Neural cell (in vitro differentiated cells): ENCODE data around the gene KCNMB2. TPM values are rescaled to one million over a fixed set of nuclear protein-coding genes. Genes with fewer than 3 reads are reported as not detected.

Experiments used
- H2AFZ ChIP-seq: fragments of 200-600, 300-800 bp; sonication (generic), shearing (Covaris generic); 2 replicates; pipeline ENCODE4 v1.6.0; 2014; ENCODE audit warnings: low read depth, mild to moderate bottlenecking, antibody characterized with exemption, low read length, moderate library complexity
- H3F3A ChIP-seq: fragments of 200-600 bp; shearing (Covaris generic); 2 replicates; pipeline ENCODE4 v1.6.1; 2016; ENCODE audit warnings: mild to moderate bottlenecking, moderate library complexity, mixed read lengths, antibody characterized with exemption, low read length; ENCODE audit not compliant: insufficient read depth, poor library complexity, severe bottlenecking
- H3K27ac ChIP-seq: fragments of 200-600, 300-800 bp; sonication (generic), shearing (Covaris generic); 2 replicates; pipeline ENCODE4 v1.5.1; 2014; ENCODE audit warnings: mild to moderate bottlenecking, low read length, moderate library complexity
- H3K27me3 ChIP-seq: fragments of 300-800, 200-600 bp; sonication (generic), shearing (Covaris generic); 2 replicates; pipeline ENCODE4 v1.6.0; 2014; ENCODE audit warnings: mild to moderate bottlenecking, low read depth, low read length, moderate library complexity; ENCODE audit not compliant: insufficient read depth
- H3K36me3 ChIP-seq: fragments of 300-800, 200-600 bp; sonication (generic), shearing (Covaris generic); 2 replicates; pipeline ENCODE4 v1.5.1; 2014; ENCODE audit warnings: mild to moderate bottlenecking, antibody characterized with exemption, low read length, moderate library complexity; ENCODE audit not compliant: insufficient read depth
- H3K4me2 ChIP-seq: fragments of 300-800, 200-600 bp; sonication (generic), shearing (Covaris generic); 2 replicates; pipeline ENCODE4 v1.6.0; 2014; ENCODE audit warnings: mild to moderate bottlenecking, low read length
- H3K4me3 ChIP-seq: fragments of 300-800, 200-600 bp; sonication (generic), shearing (Covaris generic); 2 replicates; pipeline ENCODE4 v1.5.1; 2014; ENCODE audit warnings: mild to moderate bottlenecking, low read length, moderate library complexity
- H3K79me2 ChIP-seq: fragments of 200-600 bp; shearing (Covaris generic); replicated peaks from 2 replicates; pipeline ENCODE4 v1.6.0; 2014; ENCODE audit warnings: mild to moderate bottlenecking, low read length, moderate library complexity; ENCODE audit not compliant: insufficient read depth
- H3K9ac ChIP-seq: fragments of 300-800, 200-600 bp; sonication (generic), shearing (Covaris generic); 2 replicates; pipeline ENCODE4 v1.6.1; 2016; ENCODE audit warnings: mild to moderate bottlenecking, low read length, mixed read lengths
- H3K9me2 ChIP-seq: fragments of 200-600 bp; shearing (Covaris generic); 2 replicates; pipeline ENCODE4 v1.6.1; 2016; ENCODE audit warnings: mild to moderate bottlenecking, low read length, mixed read lengths; ENCODE audit not compliant: insufficient read depth
- H3K9me3 ChIP-seq: fragments of 200-600, 300-800 bp; sonication (generic), shearing (Covaris generic); 2 replicates; pipeline ENCODE4 v1.6.1; 2016; ENCODE audit warnings: mild to moderate bottlenecking, mixed run types, low read length, moderate library complexity, mixed read lengths
- H4K20me1 ChIP-seq: fragments of 200-600 bp; shearing (Covaris generic); 2 replicates; pipeline ENCODE4 v1.6.1; 2016; ENCODE audit warnings: mild to moderate bottlenecking, mixed run types; ENCODE audit not compliant: insufficient read depth
- EP300 ChIP-seq: fragments of 450-650 bp; conservative IDR thresholded peaks from 2 replicates; pipeline ENCODE4 v1.6.1; 2014; ENCODE audit warnings: antibody characterized with exemption, mild to moderate bottlenecking, moderate library complexity; ENCODE audit not compliant: poor library complexity, severe bottlenecking
- EZH2 ChIP-seq: fragments of 200-600, 300-800 bp; shearing (Covaris generic), sonication (generic); IDR thresholded peaks from 2 replicates; pipeline ENCODE4 v1.6.1; 2014; ENCODE audit warnings: antibody characterized with exemption, low read length, borderline replicate concordance, mild to moderate bottlenecking; ENCODE audit not compliant: insufficient read depth, poor library complexity, severe bottlenecking
- MXI1 ChIP-seq: fragments of 450-650 bp; conservative IDR thresholded peaks from 2 replicates; pipeline ENCODE4 v1.6.1; 2014; ENCODE audit warnings: antibody characterized with exemption, mild to moderate bottlenecking; ENCODE audit not compliant: poor library complexity, severe bottlenecking
- POLR2AphosphoS5 ChIP-seq: IDR thresholded peaks from 2 replicates; pipeline ENCODE4 v1.6.1; 2012
- RAD21 ChIP-seq: fragments of 450-650 bp; conservative IDR thresholded peaks from 2 replicates; pipeline ENCODE4 v1.6.1; 2014; ENCODE audit warnings: antibody characterized with exemption, mild to moderate bottlenecking, moderate library complexity
- SMC3 ChIP-seq: fragments of 450-650 bp; conservative IDR thresholded peaks from 2 replicates; pipeline ENCODE4 v1.6.1; 2014; ENCODE audit warnings: antibody characterized with exemption, mild to moderate bottlenecking, moderate library complexity; ENCODE audit not compliant: poor library complexity
- TAF1 ChIP-seq: IDR thresholded peaks from 2 replicates; pipeline ENCODE4 v1.6.1; 2012; ENCODE audit warnings: low read depth
- polyA plus RNA-seq: library from polyadenylated mRNA; depleted of rRNA; stranded (reverse); fragments of >200 nt; gene quantifications from 2 replicates; pipeline ENCODE4 v1.2.3, GENCODE V29; 2014
- TF ChIP-seq, protein P1 (sequence below): fragments of 450-650 bp; IDR thresholded peaks from 2 replicates; pipeline ENCODE4 v1.5.1; 2014; ENCODE audit warnings: antibody characterized with exemption, mild to moderate bottlenecking, moderate library complexity; ENCODE audit not compliant: poor library complexity, severe bottlenecking
- TF ChIP-seq, protein P2 (sequence below): IDR thresholded peaks from 2 replicates; pipeline ENCODE4 v1.6.1; 2012; ENCODE audit warnings: borderline replicate concordance

KCNMB2 gene
- polyA plus RNA-seq, 1 donor from 2014 or later, result 0.93 TPM

DNA sequence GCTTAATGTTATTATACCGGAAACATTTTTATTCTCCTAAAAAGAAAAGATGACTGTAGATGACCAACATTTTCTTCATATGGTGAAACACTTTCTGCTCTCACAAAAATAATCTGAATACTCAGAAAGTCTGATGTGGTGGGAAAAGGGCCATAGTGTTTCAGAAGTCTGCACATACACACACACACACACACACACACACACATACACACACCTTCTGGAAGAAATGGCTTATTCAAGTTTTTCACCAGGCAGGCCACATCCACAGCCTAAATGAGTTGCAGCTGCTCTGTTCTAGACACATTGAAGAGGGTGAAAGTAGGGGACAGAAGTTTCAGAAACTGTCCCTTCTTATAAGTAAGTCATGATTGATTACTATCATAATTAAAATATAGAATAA, 315.3 kb downstream of the KCNMB2 start:
- no peak overlapping the region for H3K4me2 ChIP-seq
- no peak overlapping the region for H3K27ac ChIP-seq
- no peak overlapping the region for H3K9ac ChIP-seq
- H3K79me2 ChIP-seq, result no peaks in the 10 kb centered on the region
- TF ChIP-seq TAF1, result no peak
- no peak for TF ChIP-seq EZH2
- no peak for TF ChIP-seq MXI1
- no peak for TF ChIP-seq SMC3
- TF ChIP-seq, protein P1, sequence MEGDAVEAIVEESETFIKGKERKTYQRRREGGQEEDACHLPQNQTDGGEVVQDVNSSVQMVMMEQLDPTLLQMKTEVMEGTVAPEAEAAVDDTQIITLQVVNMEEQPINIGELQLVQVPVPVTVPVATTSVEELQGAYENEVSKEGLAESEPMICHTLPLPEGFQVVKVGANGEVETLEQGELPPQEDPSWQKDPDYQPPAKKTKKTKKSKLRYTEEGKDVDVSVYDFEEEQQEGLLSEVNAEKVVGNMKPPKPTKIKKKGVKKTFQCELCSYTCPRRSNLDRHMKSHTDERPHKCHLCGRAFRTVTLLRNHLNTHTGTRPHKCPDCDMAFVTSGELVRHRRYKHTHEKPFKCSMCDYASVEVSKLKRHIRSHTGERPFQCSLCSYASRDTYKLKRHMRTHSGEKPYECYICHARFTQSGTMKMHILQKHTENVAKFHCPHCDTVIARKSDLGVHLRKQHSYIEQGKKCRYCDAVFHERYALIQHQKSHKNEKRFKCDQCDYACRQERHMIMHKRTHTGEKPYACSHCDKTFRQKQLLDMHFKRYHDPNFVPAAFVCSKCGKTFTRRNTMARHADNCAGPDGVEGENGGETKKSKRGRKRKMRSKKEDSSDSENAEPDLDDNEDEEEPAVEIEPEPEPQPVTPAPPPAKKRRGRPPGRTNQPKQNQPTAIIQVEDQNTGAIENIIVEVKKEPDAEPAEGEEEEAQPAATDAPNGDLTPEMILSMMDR, result no peak
- H3K9me2 ChIP-seq, result no peaks in the 10 kb centered on the region
- no peaks in the 10 kb centered on the region for H3K9me3 ChIP-seq
- no peaks in the 10 kb centered on the region for H4K20me1 ChIP-seq
- H3K4me3 ChIP-seq, result no peak overlapping the region
- H3K36me3 ChIP-seq, result no peaks in the 10 kb centered on the region
- no peaks in the 10 kb centered on the region for H3K27me3 ChIP-seq
- no peak overlapping the region for H2AFZ ChIP-seq
- H3F3A ChIP-seq, result no peaks in the 10 kb centered on the region

DNA sequence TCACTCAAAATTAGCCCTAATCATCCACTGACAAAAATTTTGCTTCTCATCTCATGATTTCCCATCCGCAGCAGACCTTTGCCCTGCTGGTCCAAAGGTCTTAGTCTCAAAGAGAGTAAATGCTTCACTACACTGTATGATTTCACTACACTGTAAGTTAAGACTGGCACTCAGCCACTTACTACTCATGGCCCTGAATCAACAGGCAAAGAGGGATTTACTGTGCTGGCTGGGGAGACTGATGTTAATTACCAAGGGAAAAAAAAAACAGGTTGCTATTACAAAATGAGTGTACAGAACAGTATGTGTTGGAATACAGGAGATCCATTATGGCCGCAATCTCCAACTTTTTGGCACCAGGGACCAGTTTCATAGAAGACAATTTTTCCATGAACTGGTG, 320.6 kb downstream of the KCNMB2 start:
- no peaks in the 10 kb centered on the region for H3F3A ChIP-seq
- no peak for TF ChIP-seq TAF1
- TF ChIP-seq, protein P1, result no peak
- TF ChIP-seq POLR2AphosphoS5, result no peak
- no peak for TF ChIP-seq MXI1
- TF ChIP-seq EZH2, result no peak
- TF ChIP-seq, protein P2, sequence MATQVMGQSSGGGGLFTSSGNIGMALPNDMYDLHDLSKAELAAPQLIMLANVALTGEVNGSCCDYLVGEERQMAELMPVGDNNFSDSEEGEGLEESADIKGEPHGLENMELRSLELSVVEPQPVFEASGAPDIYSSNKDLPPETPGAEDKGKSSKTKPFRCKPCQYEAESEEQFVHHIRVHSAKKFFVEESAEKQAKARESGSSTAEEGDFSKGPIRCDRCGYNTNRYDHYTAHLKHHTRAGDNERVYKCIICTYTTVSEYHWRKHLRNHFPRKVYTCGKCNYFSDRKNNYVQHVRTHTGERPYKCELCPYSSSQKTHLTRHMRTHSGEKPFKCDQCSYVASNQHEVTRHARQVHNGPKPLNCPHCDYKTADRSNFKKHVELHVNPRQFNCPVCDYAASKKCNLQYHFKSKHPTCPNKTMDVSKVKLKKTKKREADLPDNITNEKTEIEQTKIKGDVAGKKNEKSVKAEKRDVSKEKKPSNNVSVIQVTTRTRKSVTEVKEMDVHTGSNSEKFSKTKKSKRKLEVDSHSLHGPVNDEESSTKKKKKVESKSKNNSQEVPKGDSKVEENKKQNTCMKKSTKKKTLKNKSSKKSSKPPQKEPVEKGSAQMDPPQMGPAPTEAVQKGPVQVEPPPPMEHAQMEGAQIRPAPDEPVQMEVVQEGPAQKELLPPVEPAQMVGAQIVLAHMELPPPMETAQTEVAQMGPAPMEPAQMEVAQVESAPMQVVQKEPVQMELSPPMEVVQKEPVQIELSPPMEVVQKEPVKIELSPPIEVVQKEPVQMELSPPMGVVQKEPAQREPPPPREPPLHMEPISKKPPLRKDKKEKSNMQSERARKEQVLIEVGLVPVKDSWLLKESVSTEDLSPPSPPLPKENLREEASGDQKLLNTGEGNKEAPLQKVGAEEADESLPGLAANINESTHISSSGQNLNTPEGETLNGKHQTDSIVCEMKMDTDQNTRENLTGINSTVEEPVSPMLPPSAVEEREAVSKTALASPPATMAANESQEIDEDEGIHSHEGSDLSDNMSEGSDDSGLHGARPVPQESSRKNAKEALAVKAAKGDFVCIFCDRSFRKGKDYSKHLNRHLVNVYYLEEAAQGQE, result no peak
- TF ChIP-seq EP300, result no peak
- TF ChIP-seq RAD21, result no peak
- TF ChIP-seq SMC3, result no peak

More for the DNA sequence above, 320.6 kb downstream of the KCNMB2 start:
- H3K36me3 ChIP-seq, result no peaks in the 10 kb centered on the region
- no peaks in the 10 kb centered on the region for H3K79me2 ChIP-seq
- H3K27ac ChIP-seq, result no peak overlapping the region
- no peak overlapping the region for H3K4me3 ChIP-seq
- no peak overlapping the region for H3K4me2 ChIP-seq
- H3K9me2 ChIP-seq, result no peaks in the 10 kb centered on the region
- H3K27me3 ChIP-seq, result no peaks in the 10 kb centered on the region
- no peaks in the 10 kb centered on the region for H3K9me3 ChIP-seq
- no peak overlapping the region for H2AFZ ChIP-seq
- no peaks in the 10 kb centered on the region for H4K20me1 ChIP-seq
- H3K9ac ChIP-seq, result no peak overlapping the region
